Astrocyte of the cerebellum (primary cell): ENCODE data around the gene PALB2.

Experiments used
- DNase-seq: peaks from one replicate; pipeline ENCODE4 v3.0.0-alpha.2; 2011; ENCODE audit warnings: low read depth
- H3K4me3 ChIP-seq: 2 replicates; pipeline ENCODE4 v1.5.1; 2011; ENCODE audit warnings: mild to moderate bottlenecking, low read depth, low read length, moderate library complexity
- CTCF ChIP-seq: IDR thresholded peaks from 2 replicates; pipeline ENCODE4 v1.5.1; 2012; ENCODE audit warnings: low read length, low read depth, moderate library complexity, mild to moderate bottlenecking; ENCODE audit errors: missing control alignments
- in situ Hi-C: cut with HindIII; loops from 2 replicates; pipeline ENCODE4 v1.10.0; 2017; ENCODE audit warnings: low sequenced_read_pairs

The PALB2 gene

GRCh38 chr16:23640931-23641765 lies at the start of gene PALB2, which contains the start of gene DCTN5:
PALB2 (minus strand) TSS chr16:23641310; CDS start chr16:23641157, 153 bp downstream.
DCTN5 (plus strand) TSS chr16:23641466; CDS start chr16:23641543, 77 bp downstream.
- in situ Hi-C loops, result no loop called here
- peak within 1 kb of the TSS; percentile 99 for H3K4me3 ChIP-seq
- peak; percentile 81 for DNase-seq
- no peak for TF ChIP-seq CTCF

- H3K4me3 ChIP-seq, result no peak overlapping the region
- TF ChIP-seq CTCF, result no peak
- no peak for DNase-seq
- in situ Hi-C loops, result no loop called here
Observed at GRCh38 chr16:23689442-23690187, 48.5 kb upstream of the PALB2 start.

DNA sequence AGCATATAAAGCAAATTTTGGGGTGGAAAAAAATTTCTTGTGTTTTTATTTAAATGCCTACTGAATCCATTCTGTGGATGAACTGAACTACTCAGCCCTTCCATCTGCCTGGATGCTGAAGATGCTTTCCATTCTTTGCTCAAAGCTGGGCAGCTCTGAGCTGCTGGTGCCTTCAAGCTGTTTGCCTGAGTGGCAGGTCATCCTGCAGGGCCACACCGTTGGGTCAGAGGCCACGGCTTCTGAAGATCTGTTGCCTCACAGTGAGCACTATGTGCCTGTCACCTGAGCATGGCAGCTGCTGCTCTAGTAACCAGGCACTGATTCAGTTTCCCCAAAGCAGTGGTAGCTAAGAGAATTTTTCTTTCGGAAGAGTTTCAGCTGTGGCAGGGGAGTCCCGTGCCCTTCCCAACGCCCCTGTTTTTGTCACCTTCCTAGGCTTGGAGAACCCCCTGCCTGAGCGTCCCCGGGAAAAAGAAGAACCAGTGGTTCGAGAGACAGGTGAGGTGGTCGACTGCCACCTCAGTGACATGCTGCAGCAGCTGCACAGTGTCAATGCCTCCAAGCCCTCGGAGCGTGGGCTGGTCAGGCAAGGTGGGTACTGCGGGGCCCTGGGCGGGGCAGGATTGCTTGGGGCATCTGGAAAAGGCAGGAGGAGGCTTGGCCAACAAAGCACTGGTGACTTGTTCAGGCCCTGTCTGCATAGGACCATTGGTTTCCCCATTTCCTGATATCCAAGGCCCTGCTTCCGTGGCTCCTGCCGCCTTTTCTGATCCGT lies 46.1 kb upstream of the PALB2 start:
- no peak for DNase-seq
- in situ Hi-C loops, result no loop called here
- no peak overlapping the region for H3K4me3 ChIP-seq
- TF ChIP-seq CTCF, result no peak

DNA sequence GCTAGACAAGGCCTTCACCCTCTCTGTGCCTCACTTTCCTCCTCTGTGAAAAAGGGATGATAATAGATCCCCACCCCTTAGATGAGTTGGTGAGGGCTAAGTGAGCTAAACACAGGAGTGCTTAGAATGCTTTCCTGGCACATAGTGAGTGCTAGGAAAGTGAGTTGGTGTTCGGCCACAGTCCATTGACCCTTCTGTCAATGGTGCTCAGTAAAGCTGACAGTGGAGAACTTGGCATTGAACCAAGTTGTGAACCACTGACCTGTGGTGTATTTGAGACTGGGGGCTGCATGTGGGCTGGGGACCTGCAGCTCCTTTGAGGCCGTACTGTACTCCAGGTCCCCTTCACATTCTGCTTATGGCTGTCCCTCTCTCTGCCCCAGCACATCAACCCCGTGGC lies 42.4 kb upstream of the PALB2 start:
- in situ Hi-C loops, result no loop called here
- DNase-seq, result no peak
- no peak overlapping the region for H3K4me3 ChIP-seq
- TF ChIP-seq CTCF, result no peak

- in situ Hi-C loops, result no loop called here
- DNase-seq, result no peak
- no peak overlapping the region for H3K4me3 ChIP-seq
- TF ChIP-seq CTCF, result no peak
Observed at GRCh38 chr16:23682181-23682580, 41.1 kb upstream of the PALB2 start.

DNA sequence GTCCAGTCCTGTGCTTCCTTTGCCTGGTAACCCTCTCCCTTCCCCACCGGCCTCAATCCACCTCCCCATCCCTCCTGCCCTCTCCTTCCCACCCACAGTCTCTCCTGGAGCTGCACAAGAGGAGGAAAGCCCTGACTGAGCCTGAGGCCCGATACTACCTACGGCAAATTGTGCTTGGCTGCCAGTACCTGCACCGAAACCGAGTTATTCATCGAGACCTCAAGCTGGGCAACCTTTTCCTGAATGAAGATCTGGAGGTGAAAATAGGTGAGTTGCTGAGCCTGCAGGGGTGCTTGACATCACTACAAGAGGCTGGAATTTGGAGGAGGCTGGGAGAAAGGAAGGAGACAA lies 38.9 kb upstream of the PALB2 start:
- no peak for DNase-seq
- in situ Hi-C loops, result no loop called here
- H3K4me3 ChIP-seq, result peak overlapping the region; percentile 63
- TF ChIP-seq CTCF, result no peak
